ENCODE measurements around the gene SPIRE1.

GRCh38 chr18:12571630-12572029 is 86.3 kb downstream of the SPIRE1 start:
- no peak for TF ChIP-seq EZH2 (IDR thresholded peaks at IDR 0.05; ENCODE audit: insufficient read depth, poor library complexity, severe bottlenecking)
- TF ChIP-seq EZH2phosphoT487 (IDR thresholded peaks at IDR 0.05; ENCODE audit: insufficient read depth, low read depth) = no peak

Data from GM23248 (cell line).